MM.1S (cell line): ENCODE data around the gene TEDDM1.

Experiments used
- EZH2 ChIP-seq: fragments of 300-600 bp; sonication (generic); optimal IDR thresholded peaks from 2 replicates; pipeline ENCODE3; 2017; ENCODE audit warnings: low read depth, mild to moderate bottlenecking, antibody characterized with exemption, low read length, mixed read lengths
- TF ChIP-seq, protein P1 (sequence below): fragments of 300-600 bp; sonication (generic); IDR thresholded peaks from 2 replicates; pipeline ENCODE4 v1.5.1; 2016; ENCODE audit warnings: antibody characterized with exemption, low read length, mixed read lengths

GRCh38 chr1:182438326-182438725, 37.9 kb upstream of the TEDDM1 start:
- TF ChIP-seq, protein P1, sequence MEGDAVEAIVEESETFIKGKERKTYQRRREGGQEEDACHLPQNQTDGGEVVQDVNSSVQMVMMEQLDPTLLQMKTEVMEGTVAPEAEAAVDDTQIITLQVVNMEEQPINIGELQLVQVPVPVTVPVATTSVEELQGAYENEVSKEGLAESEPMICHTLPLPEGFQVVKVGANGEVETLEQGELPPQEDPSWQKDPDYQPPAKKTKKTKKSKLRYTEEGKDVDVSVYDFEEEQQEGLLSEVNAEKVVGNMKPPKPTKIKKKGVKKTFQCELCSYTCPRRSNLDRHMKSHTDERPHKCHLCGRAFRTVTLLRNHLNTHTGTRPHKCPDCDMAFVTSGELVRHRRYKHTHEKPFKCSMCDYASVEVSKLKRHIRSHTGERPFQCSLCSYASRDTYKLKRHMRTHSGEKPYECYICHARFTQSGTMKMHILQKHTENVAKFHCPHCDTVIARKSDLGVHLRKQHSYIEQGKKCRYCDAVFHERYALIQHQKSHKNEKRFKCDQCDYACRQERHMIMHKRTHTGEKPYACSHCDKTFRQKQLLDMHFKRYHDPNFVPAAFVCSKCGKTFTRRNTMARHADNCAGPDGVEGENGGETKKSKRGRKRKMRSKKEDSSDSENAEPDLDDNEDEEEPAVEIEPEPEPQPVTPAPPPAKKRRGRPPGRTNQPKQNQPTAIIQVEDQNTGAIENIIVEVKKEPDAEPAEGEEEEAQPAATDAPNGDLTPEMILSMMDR = no peak
- TF ChIP-seq EZH2 = no peak
